ENCODE results near the gene INSYN1. TPM values are rescaled to one million over a fixed set of nuclear protein-coding genes. Genes with fewer than 3 reads are reported as not detected.

The INSYN1 gene
- total and polyA plus RNA-seq, 2 of the 13 experiments (the other 11 are each of a cell fraction or from before 2014, with no cell fraction given), result not detected

DNA sequence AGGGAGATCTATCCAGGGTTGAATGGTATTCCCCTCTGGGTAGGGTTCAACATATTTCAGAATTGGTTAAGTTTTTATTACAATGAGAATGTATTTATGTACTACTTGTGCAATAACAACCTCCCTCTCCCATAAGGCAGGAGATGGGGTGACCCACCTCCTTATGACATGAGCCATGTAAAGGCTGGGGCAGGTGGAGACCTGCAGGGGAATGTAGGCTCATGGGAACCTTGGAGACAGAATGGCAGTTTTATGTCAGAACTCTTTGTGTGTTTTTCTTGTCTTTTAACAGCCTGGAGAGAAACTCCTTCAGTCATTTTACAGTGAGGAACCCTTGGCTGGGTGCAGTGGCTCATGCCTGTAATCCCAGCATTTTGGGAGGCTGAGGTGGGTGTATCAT, 24.6 kb upstream of the INSYN1 start (continued):
- TF ChIP-seq, protein P1, sequence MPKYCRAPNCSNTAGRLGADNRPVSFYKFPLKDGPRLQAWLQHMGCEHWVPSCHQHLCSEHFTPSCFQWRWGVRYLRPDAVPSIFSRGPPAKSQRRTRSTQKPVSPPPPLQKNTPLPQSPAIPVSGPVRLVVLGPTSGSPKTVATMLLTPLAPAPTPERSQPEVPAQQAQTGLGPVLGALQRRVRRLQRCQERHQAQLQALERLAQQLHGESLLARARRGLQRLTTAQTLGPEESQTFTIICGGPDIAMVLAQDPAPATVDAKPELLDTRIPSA (CRISPR knock-in tag; IDR thresholded peaks at IDR 0.05; ENCODE audit: borderline replicate concordance), result no peak
- no peak for TF ChIP-seq ZNF563 (CRISPR knock-in tag; IDR thresholded peaks at IDR 0.05)

DNA sequence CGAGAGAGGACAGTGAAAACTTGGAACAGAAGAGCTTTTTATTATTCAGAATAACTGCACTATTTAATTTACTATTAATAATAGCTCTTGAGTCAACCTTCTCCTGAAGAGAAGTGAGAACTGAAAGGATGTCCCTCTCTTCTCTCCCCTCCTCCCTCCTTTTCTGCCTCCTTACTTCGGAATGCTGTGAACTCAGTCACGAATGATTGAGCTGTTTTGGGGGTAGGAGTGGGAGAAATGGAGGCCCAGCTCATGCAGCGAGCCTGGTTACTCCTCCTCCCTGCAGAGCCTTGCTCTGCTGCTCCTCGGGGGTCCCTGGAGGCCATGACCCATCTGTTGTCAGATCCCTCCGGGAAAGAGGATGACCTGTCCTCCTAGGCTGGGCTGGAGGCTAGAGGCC, 20.3 kb upstream of the INSYN1 start:
- in situ Hi-C loops (cut with HindIII; ENCODE audit: extremely low pct_ligation_motif_present, low pct_unique_long_range_greater_than_20kb), result no loop called here
- Histone ChIP-seq H2AFZ (ENCODE audit: low read length) (no peak overlapping the region), H3K79me2 (ENCODE audit: insufficient read depth, low read length) (no peaks in the 10 kb centered on the region), H4K20me1 (ENCODE audit: insufficient read depth, low read length) (no peaks in the 10 kb centered on the region), H3K9me3 (ENCODE audit: low read length) (no peaks in the 10 kb centered on the region), H3K4me2 (ENCODE audit: low read depth, low read length) (no peak overlapping the region), H3K9ac (ENCODE audit: insufficient read depth, low read depth, low read length) (no peak overlapping the region), H3K36me3 (replicated peaks in 1 of 2; ENCODE audit: control insufficient read depth in 1 of 2, insufficient read depth in 2 of 2, low read length in 2 of 2) (no peaks in the 10 kb centered on the region), H3K27me3 (ENCODE audit: control insufficient read depth in 1 of 2, insufficient read depth in 2 of 2, low read length in 2 of 2) (peaks cover 3 to 5% of the 10 kb centered on the region in 2 experiments; a peak in 1 of 5 replicates), H3K4me3 (replicated peaks in 1 of 3; ENCODE audit: insufficient read depth in 1 of 3, low read depth in 2 of 3, low read length in 3 of 3) (no peak overlapping the region), H3K4me1 (ENCODE audit: insufficient read depth, low read length) (no peaks in the 10 kb centered on the region), H3K27ac (ENCODE audit: extremely low read length, insufficient read depth, low read length) (no peak overlapping the region)
- FAIRE-seq (no peak), DNase-seq (ENCODE audit: low spot score) (no peak), ATAC-seq (no peak)
- 5% methylated on average over 5 of the region's 6 CpGs for WGBS (ENCODE audit: low lambda C conversion rate)
- no TSS peak for BruUV-seq (replicated peaks)
- ChIA-PET POLR2A (no interaction called here), CTCF (ENCODE audit: low intra/inter-chr PET ratio, low total read pairs) (no interaction called here)
- intact Hi-C loops (cut with micrococcal nuclease; ENCODE audit: unreplicated experiment), result no loop called here
- TF ChIP-seq SMARCC2 (IDR thresholded peaks at IDR 0.05), result no peak
- no peak for TF ChIP-seq ZNF672 (CRISPR knock-in tag; IDR thresholded peaks at IDR 0.05)
- TF ChIP-seq NCOA5 (CRISPR knock-in tag; IDR thresholded peaks at IDR 0.05), result no peak
- no peak for TF ChIP-seq KLF16 (CRISPR knock-in tag; IDR thresholded peaks at IDR 0.05)
- TF ChIP-seq ZNF772 (CRISPR knock-in tag; IDR thresholded peaks at IDR 0.05), result no peak
- no peak for TF ChIP-seq MBNL3 (CRISPR knock-in tag; conservative IDR thresholded peaks at IDR 0.05)
- no peak for TF ChIP-seq REPIN1 (CRISPR knock-in tag; IDR thresholded peaks at IDR 0.05; ENCODE audit: borderline replicate concordance, low read depth)
- TF ChIP-seq, protein P2, sequence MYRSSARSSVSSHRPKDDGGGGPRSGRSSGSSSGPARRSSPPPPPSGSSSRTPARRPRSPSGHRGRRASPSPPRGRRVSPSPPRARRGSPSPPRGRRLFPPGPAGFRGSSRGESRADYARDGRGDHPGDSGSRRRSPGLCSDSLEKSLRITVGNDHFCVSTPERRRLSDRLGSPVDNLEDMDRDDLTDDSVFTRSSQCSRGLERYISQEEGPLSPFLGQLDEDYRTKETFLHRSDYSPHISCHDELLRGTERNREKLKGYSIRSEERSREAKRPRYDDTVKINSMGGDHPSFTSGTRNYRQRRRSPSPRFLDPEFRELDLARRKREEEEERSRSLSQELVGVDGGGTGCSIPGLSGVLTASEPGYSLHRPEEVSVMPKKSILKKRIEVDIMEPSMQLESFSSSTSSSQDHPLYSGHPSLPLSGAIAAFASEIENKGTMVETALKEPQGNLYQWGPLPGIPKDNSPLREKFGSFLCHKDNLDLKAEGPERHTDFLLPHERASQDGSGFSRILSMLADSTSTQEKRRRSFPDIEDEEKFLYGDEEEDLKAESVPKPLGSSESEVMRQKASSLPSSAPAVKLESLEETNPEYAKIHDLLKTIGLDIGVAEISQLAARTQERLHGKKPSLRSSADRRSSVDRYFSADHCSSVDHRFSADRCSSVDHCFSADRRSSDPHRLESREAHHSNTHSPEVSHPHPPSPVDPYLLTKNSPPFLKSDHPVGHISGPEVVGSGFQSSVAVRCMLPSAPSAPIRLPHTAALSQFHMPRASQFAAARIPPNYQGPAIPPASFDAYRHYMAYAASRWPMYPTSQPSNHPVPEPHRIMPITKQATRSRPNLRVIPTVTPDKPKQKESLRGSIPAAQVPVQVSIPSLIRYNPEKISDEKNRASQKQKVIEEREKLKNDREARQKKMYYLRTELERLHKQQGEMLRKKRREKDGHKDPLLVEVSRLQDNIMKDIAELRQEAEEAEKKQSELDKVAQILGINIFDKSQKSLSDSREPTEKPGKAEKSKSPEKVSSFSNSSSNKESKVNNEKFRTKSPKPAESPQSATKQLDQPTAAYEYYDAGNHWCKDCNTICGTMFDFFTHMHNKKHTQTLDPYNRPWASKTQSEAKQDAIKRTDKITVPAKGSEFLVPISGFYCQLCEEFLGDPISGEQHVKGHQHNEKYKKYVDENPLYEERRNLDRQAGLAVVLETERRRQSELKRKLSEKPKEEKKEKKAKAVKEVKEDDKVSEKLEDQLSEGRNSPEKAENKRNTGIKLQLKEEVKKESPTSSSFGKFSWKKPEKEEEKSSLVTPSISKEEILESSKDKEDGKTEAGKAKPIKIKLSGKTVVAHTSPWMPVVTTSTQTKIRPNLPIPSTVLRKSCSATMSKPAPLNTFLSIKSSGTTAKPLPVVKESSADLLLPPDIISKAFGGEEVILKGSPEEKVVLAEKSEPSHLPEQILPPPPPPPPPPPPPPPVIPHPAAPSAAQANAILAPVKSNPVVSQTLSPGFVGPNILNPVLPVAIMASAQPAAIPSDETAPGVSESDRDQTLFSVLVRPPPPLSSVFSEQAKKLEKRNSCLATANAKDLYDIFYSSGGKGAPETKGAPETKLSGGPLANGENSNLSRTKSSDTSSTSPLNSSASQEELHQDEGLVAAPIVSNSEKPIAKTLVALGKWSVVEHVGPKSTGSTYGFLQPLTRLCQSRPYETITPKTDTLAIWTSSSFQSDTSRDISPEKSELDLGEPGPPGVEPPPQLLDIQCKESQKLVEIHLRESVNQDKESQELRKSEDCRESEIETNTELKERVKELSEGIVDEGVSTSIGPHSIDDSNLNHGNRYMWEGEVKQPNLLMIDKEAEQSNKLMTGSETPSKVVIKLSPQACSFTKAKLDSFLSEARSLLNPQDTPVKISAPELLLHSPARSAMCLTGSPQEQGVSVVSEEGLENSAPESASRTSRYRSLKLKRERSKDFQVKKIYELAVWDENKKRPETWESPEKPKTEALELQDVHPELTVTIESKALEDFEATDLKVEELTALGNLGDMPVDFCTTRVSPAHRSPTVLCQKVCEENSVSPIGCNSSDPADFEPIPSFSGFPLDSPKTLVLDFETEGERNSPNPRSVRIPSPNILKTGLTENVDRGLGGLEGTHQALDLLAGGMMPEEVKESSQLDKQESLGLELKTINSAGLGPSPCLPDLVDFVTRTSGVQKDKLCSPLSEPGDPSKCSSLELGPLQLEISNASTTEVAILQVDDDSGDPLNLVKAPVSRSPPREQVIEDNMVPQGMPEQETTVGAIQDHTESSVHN (CRISPR knock-in tag; IDR thresholded peaks at IDR 0.05), result no peak

All from HepG2 (cell line).